MM.1S (cell line): ENCODE measurements around the gene NLGN1.

Experiments
- DNase-seq: peaks from one replicate; pipeline ENCODE4 v3.0.0-alpha.2; 2015
- H2AFZ ChIP-seq: fragments of 300-600 bp; sonication (generic); 2 replicates; pipeline ENCODE4 v1.6.0; 2016; ENCODE audit warnings: antibody characterized with exemption, low read length
- H3F3A ChIP-seq: fragments of 300-600 bp; sonication (generic); 2 replicates; pipeline ENCODE4 v1.6.1; 2016; ENCODE audit warnings: mild to moderate bottlenecking, antibody characterized with exemption, low read length, moderate library complexity, mixed read lengths; ENCODE audit not compliant: insufficient read depth
- H3K27ac ChIP-seq: fragments of 300-600 bp; sonication (generic); 2 replicates; pipeline ENCODE4 v1.5.1; 2016; ENCODE audit warnings: mild to moderate bottlenecking, low read length
- H3K27me3 ChIP-seq: fragments of 300-600 bp; sonication (generic); replicated peaks from 2 replicates; pipeline ENCODE4 v1.6.0; 2016; ENCODE audit warnings: low read length; ENCODE audit not compliant: insufficient read depth
- H3K36me3 ChIP-seq: fragments of 300-600 bp; sonication (generic); replicated peaks from 2 replicates; pipeline ENCODE4 v1.6.1; 2016; ENCODE audit warnings: mild to moderate bottlenecking, low read length, mixed read lengths; ENCODE audit not compliant: insufficient read depth
- H3K4me1 ChIP-seq: fragments of 300-600 bp; sonication (generic); 2 replicates; pipeline ENCODE4 v1.6.1; 2016; ENCODE audit warnings: low read length, mixed read lengths
- H3K4me2 ChIP-seq: fragments of 300-600 bp; sonication (generic); 2 replicates; pipeline ENCODE4 v1.6.0; 2016; ENCODE audit warnings: low read depth, low read length
- H3K4me3 ChIP-seq: fragments of 300-600 bp; sonication (generic); 2 replicates; pipeline ENCODE4 v1.5.1; 2016; ENCODE audit warnings: low read length, mixed read lengths
- H3K79me2 ChIP-seq: fragments of 300-600 bp; sonication (generic); 2 replicates; pipeline ENCODE4 v1.6.1; 2016; ENCODE audit warnings: mixed run types, low read length, mixed read lengths
- H3K9ac ChIP-seq: fragments of 300-600 bp; sonication (generic); 2 replicates; pipeline ENCODE4 v1.6.1; 2016; ENCODE audit warnings: low read length, mixed read lengths
- H3K9me2 ChIP-seq: fragments of 300-600 bp; sonication (generic); replicated peaks from 2 replicates; pipeline ENCODE4 v1.6.1; 2016; ENCODE audit warnings: mild to moderate bottlenecking, low read length, mixed read lengths; ENCODE audit not compliant: insufficient read depth
- H3K9me3 ChIP-seq: fragments of 300-600 bp; sonication (generic); replicated peaks from 2 replicates; pipeline ENCODE4 v1.6.1; 2016; ENCODE audit warnings: mild to moderate bottlenecking, low read length, mixed read lengths; ENCODE audit not compliant: insufficient read depth
- H4K20me1 ChIP-seq: fragments of 300-600 bp; sonication (generic); 2 replicates; pipeline ENCODE4 v1.6.1; 2016; ENCODE audit warnings: mild to moderate bottlenecking, low read length, moderate library complexity, mixed read lengths; ENCODE audit not compliant: insufficient read depth
- CTCF ChIP-seq: fragments of 300-600 bp; sonication (generic); IDR thresholded peaks from 2 replicates; pipeline ENCODE4 v1.5.1; 2016; ENCODE audit warnings: antibody characterized with exemption, low read length, mixed read lengths
- EZH2 ChIP-seq: fragments of 300-600 bp; sonication (generic); optimal IDR thresholded peaks from 2 replicates; pipeline ENCODE3; 2017; ENCODE audit warnings: low read depth, mild to moderate bottlenecking, antibody characterized with exemption, low read length, mixed read lengths
- EZH2phosphoT487 ChIP-seq: fragments of 300-600 bp; sonication (generic); IDR thresholded peaks from 2 replicates; pipeline ENCODE4 v1.6.1; 2018; ENCODE audit warnings: antibody characterized with exemption, low read length

NLGN1 gene

GRCh38 chr3:174101244-174101643, 703.7 kb downstream of the NLGN1 start:
- no peaks in the 10 kb centered on the region for H3K79me2 ChIP-seq
- peaks cover 6% of the 10 kb centered on the region for H3K4me1 ChIP-seq
- no peaks in the 10 kb centered on the region for H3K9me3 ChIP-seq
- no peak overlapping the region for H3K27ac ChIP-seq
- no peaks in the 10 kb centered on the region for H3K9me2 ChIP-seq
- no peaks in the 10 kb centered on the region for H4K20me1 ChIP-seq
- H3K36me3 ChIP-seq = no peaks in the 10 kb centered on the region
- H2AFZ ChIP-seq = peak overlapping the region; percentile 7; the same call in 1 of the 2 replicates
- peak; percentile 56 for DNase-seq
- H3K27me3 ChIP-seq = no peaks in the 10 kb centered on the region
- H3K4me2 ChIP-seq = no peak overlapping the region; the same call in 1 of the 2 replicates
- no peaks in the 10 kb centered on the region for H3F3A ChIP-seq
- H3K4me3 ChIP-seq = no peak overlapping the region
- TF ChIP-seq EZH2phosphoT487 (no peak), CTCF (no peak), EZH2 (no peak)
- H3K9ac ChIP-seq = no peak overlapping the region

- Histone ChIP-seq H3K9me2 (no peaks in the 10 kb centered on the region), H4K20me1 (no peaks in the 10 kb centered on the region), H3K27ac (no peak overlapping the region), H3K9ac (no peak overlapping the region), H3K36me3 (no peaks in the 10 kb centered on the region), H3K27me3 (no peaks in the 10 kb centered on the region), H3F3A (no peaks in the 10 kb centered on the region), H3K4me1 (peaks cover 6% of the 10 kb centered on the region), H3K9me3 (no peaks in the 10 kb centered on the region), H2AFZ (no peak overlapping the region), H3K4me2 (no peak overlapping the region), H3K79me2 (no peaks in the 10 kb centered on the region), H3K4me3 (no peak overlapping the region)
- no peak for DNase-seq
- TF ChIP-seq CTCF (no peak), EZH2 (no peak), EZH2phosphoT487 (no peak)
Measured at GRCh38 chr3:174102274-174102673, 704.7 kb downstream of the NLGN1 start.

- Histone ChIP-seq H3K4me1 (peaks cover 6% of the 10 kb centered on the region), H2AFZ (no peak overlapping the region), H3K9ac (no peak overlapping the region), H3K9me2 (no peaks in the 10 kb centered on the region), H3K4me3 (no peak overlapping the region), H3F3A (no peaks in the 10 kb centered on the region), H3K36me3 (no peaks in the 10 kb centered on the region), H3K27ac (no peak overlapping the region), H3K9me3 (no peaks in the 10 kb centered on the region), H4K20me1 (no peaks in the 10 kb centered on the region), H3K79me2 (no peaks in the 10 kb centered on the region), H3K27me3 (no peaks in the 10 kb centered on the region), H3K4me2 (no peak overlapping the region)
- TF ChIP-seq EZH2phosphoT487 (no peak), CTCF (no peak), EZH2 (no peak)
- DNase-seq = no peak
Measured at GRCh38 chr3:174102866-174103265, 705.3 kb downstream of the NLGN1 start.

- Histone ChIP-seq H3K4me1 (no peaks in the 10 kb centered on the region), H3K4me2 (no peak overlapping the region), H3K9me2 (no peaks in the 10 kb centered on the region), H3K79me2 (no peaks in the 10 kb centered on the region), H3K4me3 (no peak overlapping the region), H3K27me3 (no peaks in the 10 kb centered on the region), H2AFZ (no peak overlapping the region), H3K36me3 (no peaks in the 10 kb centered on the region), H3K9me3 (no peaks in the 10 kb centered on the region), H4K20me1 (no peaks in the 10 kb centered on the region), H3K9ac (no peak overlapping the region), H3K27ac (no peak overlapping the region), H3F3A (no peaks in the 10 kb centered on the region)
- DNase-seq = no peak
- no peak for TF ChIP-seq EZH2
- no peak for TF ChIP-seq CTCF
- TF ChIP-seq EZH2phosphoT487 = no peak
Measured at GRCh38 chr3:174110761-174111160, 713.2 kb downstream of the NLGN1 start.
